ENCODE results near the gene SNRNP35.
"Not testable (repeated sequence)": the region's sequence is repeated elsewhere in the genome, so short reads cannot be mapped to it uniquely, and the experiment has no call there.

The SNRNP35 gene

DNA sequence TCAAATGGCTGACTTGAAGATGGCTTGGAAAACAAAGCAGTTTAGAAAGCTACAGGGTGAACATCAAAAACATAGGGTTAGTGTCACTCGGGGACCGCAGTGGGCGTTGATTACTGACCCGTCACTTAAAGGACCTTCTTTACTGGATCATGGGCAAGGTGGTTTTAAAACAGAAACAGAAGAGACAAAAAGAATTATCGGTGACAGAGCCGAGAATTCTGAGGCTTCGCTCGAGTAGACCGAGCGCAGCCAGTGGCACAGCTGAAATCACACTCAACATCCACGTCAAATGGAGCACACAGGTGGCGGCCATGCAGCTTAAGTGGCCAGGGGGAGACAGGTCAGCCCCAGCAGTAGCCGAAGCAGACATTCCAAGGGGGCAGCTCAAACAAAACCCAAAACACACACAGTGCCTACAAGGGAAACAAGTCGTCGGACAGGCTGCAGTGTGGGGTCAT is 17.3 kb downstream of the SNRNP35 start:
- no peak overlapping the region for H3K4me3 ChIP-seq (ENCODE audit: low read depth, low read length)
- no peak for TF ChIP-seq CTCF (IDR thresholded peaks at IDR 0.05; ENCODE audit: borderline replicate concordance, insufficient read depth, low read depth, low read length)

DNA sequence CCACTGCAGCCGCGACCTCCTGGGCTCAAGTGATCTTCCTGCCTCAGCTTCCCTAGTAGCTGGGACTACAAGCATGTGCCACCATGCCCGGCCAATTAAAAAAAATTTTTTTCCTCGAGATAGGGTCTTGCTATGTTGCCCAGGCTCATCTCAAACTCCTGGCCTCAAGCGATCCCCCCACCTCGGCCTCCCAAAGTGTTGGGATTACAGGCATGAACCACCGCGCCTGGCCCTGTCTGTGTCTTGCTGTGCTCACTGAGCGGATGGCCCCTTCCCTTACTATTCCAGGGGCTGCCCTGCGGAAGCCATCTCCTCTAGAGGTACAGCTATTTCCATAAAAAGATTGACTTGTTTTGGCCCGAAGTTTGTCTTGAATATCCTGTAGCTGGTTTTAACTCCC is 20.1 kb downstream of the SNRNP35 start:
- no peak for TF ChIP-seq CTCF (IDR thresholded peaks at IDR 0.05; ENCODE audit: borderline replicate concordance, insufficient read depth, low read depth, low read length)

DNA sequence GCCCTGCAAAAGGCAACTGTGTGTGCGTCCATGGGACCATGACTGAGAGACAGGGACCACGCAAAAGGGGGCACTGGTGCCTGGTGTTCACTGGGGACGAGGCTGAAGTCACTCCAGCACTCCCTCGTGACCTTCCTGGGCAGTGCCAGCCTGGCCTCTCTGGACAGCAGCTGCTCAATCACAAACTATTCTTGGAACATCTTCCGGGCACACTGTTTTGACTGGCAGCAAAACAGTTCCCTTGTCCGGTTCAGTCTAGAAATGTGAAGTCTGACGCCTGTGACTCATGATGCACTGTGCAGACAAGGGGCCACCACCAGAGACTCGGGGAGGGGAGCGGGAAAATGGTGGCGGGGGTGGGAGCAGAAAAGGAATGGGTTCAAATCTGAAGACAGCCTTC is 20.8 kb downstream of the SNRNP35 start:
- TF ChIP-seq CTCF (IDR thresholded peaks at IDR 0.05; ENCODE audit: borderline replicate concordance, insufficient read depth, low read depth, low read length) = no peak
- no peak overlapping the region for H3K4me3 ChIP-seq (ENCODE audit: low read depth, low read length)

More for the DNA sequence above, 20.1 kb downstream of the SNRNP35 start:
- H3K4me3 ChIP-seq (ENCODE audit: low read depth, low read length) = no peak overlapping the region

DNA sequence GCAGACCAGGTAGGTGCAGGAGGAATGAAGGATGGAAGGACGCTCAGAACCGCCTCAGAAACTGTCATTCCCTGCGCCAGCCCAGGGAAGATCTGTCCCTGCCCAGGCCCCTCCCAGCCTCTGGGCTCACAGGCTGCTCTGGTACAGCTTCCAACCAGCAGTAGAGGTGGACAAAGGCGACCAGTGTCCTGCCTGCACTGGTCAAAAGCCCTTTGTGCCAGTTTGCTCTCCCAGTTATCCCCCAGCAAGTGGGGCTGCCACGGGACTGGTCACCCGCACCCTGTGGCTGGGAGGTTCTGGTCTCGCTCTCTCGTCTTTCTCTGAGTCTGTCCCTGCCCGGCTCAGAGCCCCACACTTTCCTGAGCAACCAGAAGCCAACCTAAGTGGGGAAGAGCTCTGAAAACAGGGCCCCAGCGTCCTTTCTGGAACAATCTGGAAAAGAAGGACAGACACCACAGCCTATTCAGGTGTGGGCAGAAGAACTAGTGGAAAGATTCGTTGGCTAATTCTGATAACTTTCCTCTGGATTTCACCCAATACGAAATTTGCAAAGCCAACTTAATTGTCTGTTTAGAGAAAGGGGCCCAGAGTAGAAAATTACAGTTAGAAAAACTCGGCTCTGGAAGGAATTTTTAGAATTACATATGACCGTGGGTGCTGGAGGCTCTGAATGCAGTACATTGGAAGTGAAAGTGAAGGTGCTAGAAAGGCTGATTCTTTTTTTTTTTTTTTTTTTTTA is 21.7 kb downstream of the SNRNP35 start:
- H3K4me3 ChIP-seq (ENCODE audit: low read depth, low read length) = no peak overlapping the region
- TF ChIP-seq CTCF (IDR thresholded peaks at IDR 0.05; ENCODE audit: borderline replicate concordance, insufficient read depth, low read depth, low read length) = no peak

- H3K4me3 ChIP-seq (ENCODE audit: low read depth, low read length) = not testable (repeated sequence)
Observed at GRCh38 chr12:123481251-123481650, 23.3 kb downstream of the SNRNP35 start.

DNA sequence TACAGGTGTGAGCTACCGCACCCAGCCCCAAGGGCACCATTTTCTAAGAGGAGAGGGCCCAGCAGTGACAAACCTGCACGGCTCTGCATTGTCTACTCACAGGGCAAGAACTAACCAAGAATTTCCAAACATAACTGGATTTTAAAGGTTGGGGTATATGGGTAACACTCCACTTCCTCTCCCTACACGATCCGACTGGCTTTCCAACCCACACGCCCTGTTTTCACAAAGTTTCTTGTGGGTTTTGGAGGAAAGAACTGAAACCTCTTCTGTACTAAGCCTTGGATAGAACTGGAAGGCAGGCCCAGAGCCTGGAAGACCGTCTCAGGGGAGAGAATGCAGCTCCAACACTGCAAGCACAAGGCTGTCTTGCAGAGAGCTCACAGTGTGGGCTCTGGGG is 24.9 kb downstream of the SNRNP35 start:
- TF ChIP-seq CTCF (IDR thresholded peaks at IDR 0.05; ENCODE audit: borderline replicate concordance, insufficient read depth, low read depth, low read length) = no peak
- H3K4me3 ChIP-seq (ENCODE audit: low read depth, low read length) = no peak overlapping the region

DNA sequence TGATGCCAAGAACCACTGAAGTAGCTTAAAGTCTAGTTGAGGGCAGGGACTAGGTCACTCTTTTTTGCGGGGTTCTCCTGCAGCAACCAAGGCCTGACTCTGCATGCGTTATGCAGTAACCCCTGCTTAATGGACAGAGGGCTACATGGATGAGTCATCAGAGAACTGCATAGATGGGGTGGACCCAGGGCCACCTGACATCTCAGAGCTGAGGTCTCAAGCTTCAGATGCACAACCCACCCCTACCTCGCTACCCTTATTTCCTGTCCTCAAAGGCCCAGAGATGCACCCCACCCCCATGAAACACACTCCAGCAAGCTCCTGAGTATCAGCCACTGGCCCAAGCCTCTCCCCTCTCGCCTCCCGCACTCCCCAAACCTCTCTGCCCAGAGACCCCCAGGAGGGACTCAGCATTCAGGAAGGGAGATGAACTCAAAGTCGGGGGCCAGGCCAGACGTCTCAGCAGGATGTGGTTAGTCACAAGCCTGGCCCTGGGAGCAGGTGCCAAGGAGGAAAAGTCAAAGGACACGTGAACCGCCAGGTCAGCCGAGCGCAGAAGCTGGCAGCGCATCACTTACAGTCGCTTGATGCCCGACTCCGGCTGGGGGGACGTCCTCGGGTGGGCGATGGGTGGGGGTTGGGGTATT is 25.8 kb downstream of the SNRNP35 start:
- no peak overlapping the region for H3K4me3 ChIP-seq (ENCODE audit: low read depth, low read length)
- TF ChIP-seq CTCF (IDR thresholded peaks at IDR 0.05; ENCODE audit: borderline replicate concordance, insufficient read depth, low read depth, low read length) = no peak

All from GM12875 (cell line).